Measurements from ENCODE around the gene UBE2S. TPM values are rescaled to one million over a fixed set of nuclear protein-coding genes. Genes with fewer than 3 reads are reported as not detected.

UBE2S gene
- total RNA-seq, 1 experiment from 2014 or later, result 393 TPM

DNA sequence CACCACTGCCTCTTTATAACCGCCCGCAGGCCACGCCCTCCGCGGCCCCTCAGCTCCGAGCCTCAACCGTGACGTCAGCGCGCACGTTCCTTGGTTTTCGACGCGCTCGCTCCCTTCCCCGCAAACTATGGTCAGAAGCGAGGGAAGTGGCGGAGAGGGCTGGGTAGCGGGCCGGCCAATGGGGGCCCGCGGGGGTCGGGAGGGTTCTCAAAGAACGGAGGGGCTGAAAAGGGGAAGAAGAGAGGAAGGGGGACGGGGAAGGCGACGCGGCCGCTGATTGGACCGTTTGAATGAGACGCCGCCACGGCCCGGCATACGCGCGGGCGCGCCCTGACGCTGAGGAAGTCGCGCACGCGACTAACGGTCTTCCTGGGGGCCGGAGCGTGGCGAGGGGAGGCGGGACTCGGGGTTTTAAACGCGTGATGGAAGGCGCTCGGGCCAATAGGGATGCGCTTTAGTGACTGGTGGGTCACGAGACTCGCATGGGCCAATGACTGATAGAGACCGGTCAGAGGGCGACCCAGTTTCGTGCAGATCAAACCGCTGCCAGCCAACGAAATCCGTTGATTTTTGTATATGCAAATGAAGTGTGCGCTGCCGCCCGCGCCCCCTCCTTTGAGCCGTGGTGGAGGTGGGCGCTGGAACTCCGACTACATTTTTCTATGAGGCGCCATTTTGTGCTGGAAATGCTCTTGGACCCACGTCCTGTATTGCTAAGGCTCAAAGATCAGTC lies 378 bp upstream of the UBE2S start:
- no peak overlapping the region for H2BK12ac ChIP-seq (ENCODE audit: insufficient read length, low read depth, low read length)
- peaks cover 26% of the 10 kb centered on the region for H3K27me3 Mint-ChIP-seq (ENCODE audit: low read depth)
- H3K23ac ChIP-seq (ENCODE audit: insufficient read length, low read depth, low read length), result no peak overlapping the region
- peaks cover 6% of the 10 kb centered on the region for H3K23me2 ChIP-seq (ENCODE audit: insufficient read length, low read depth, low read length, poor library complexity, severe bottlenecking)
- peak overlapping the region; percentile 66 for H3K27ac ChIP-seq (ENCODE audit: insufficient read length, low read depth, low read length)
- peak overlapping the region; percentile 97 to 99 (median 98) for H3K27ac Mint-ChIP-seq
- H3K4me1 Mint-ChIP-seq, result peaks cover 18 to 31% of the 10 kb centered on the region in 2 experiments
- no peaks in the 10 kb centered on the region for H3K27me3 ChIP-seq (ENCODE audit: insufficient read depth, low read length)
- H3K4me2 ChIP-seq (ENCODE audit: insufficient read depth, insufficient read length, low read length), result peak overlapping the region; percentile 77
- H3K4me1 ChIP-seq (ENCODE audit: insufficient read depth, low read length), result no peaks in the 10 kb centered on the region; the same call in 1 of the 2 replicates
- no peak overlapping the region for H2BK15ac ChIP-seq (ENCODE audit: low read depth, low read length)
- no peak overlapping the region for H2AFZ ChIP-seq (ENCODE audit: low read length)
- H3K56ac ChIP-seq (ENCODE audit: insufficient read length, low read depth, low read length), result no peak overlapping the region
- TF ChIP-seq, protein P1, sequence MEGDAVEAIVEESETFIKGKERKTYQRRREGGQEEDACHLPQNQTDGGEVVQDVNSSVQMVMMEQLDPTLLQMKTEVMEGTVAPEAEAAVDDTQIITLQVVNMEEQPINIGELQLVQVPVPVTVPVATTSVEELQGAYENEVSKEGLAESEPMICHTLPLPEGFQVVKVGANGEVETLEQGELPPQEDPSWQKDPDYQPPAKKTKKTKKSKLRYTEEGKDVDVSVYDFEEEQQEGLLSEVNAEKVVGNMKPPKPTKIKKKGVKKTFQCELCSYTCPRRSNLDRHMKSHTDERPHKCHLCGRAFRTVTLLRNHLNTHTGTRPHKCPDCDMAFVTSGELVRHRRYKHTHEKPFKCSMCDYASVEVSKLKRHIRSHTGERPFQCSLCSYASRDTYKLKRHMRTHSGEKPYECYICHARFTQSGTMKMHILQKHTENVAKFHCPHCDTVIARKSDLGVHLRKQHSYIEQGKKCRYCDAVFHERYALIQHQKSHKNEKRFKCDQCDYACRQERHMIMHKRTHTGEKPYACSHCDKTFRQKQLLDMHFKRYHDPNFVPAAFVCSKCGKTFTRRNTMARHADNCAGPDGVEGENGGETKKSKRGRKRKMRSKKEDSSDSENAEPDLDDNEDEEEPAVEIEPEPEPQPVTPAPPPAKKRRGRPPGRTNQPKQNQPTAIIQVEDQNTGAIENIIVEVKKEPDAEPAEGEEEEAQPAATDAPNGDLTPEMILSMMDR (conservative IDR thresholded peaks at IDR 0.05), result no peak
- H2BK5ac ChIP-seq (ENCODE audit: insufficient read length, low read length), result peak overlapping the region; percentile 27
- H2BK20ac ChIP-seq (ENCODE audit: low read depth, low read length, poor library complexity, severe bottlenecking), result no peak overlapping the region
- no peak overlapping the region for H4K8ac ChIP-seq (replicated peaks; ENCODE audit: insufficient read length, low read depth, low read length)
- peak overlapping the region; percentile 97; the same call in 1 of the 2 replicates for H3K14ac ChIP-seq (ENCODE audit: insufficient read depth, low read length)
- H3K79me2 ChIP-seq (ENCODE audit: insufficient read depth, low read length), result peaks cover 14% of the 10 kb centered on the region; the same call in 1 of the 2 replicates
- no CpG with 5 or more reads among the region's 72 CpGs for WGBS (ENCODE audit: extremely low coverage, insufficient read length, low lambda C conversion rate)
- peak overlapping the region; percentile 54; the same call in 1 of the 2 replicates for H3K4ac ChIP-seq (ENCODE audit: low read depth, low read length)
- DNase-seq, result peak; percentile 99
- H3K4me3 Mint-ChIP-seq, result peak overlapping the region; percentile 88 to 90
- H3K36me3 Mint-ChIP-seq (ENCODE audit: insufficient read depth in 1 of 3, low read depth in 3 of 3), result peaks cover 37 to 45% (median 43%) of the 10 kb centered on the region in 3 experiments
- peak overlapping the region; percentile 96 for H4K5ac ChIP-seq (ENCODE audit: insufficient read length, low read depth, low read length)
- no peaks in the 10 kb centered on the region for H4K20me1 ChIP-seq (ENCODE audit: control insufficient read depth, insufficient read depth, insufficient read length)
- H3K9me3 ChIP-seq (ENCODE audit: control insufficient read depth, low read depth, low read length), result no peaks in the 10 kb centered on the region
- H3K9me3 Mint-ChIP-seq, result peaks cover 20 to 21% of the 10 kb centered on the region in 2 experiments
- peak overlapping the region; percentile 91 for H2BK120ac ChIP-seq (ENCODE audit: low read depth, low read length, poor library complexity, severe bottlenecking)
- H3T11ph ChIP-seq (ENCODE audit: low read length), result peak overlapping the region; percentile 92
- H3K9ac ChIP-seq (ENCODE audit: extremely low read depth, insufficient read length, low read length), result no peak overlapping the region
- peak overlapping the region; percentile 87 for H4K91ac ChIP-seq (ENCODE audit: insufficient read length, low read depth, low read length)
- H3K79me1 ChIP-seq (ENCODE audit: insufficient read depth, low read depth, low read length, poor library complexity, severe bottlenecking), result peaks cover 7% of the 10 kb centered on the region
- peak overlapping the region; percentile 26 for H2AK5ac ChIP-seq (ENCODE audit: insufficient read length, low read length)
- H3K18ac ChIP-seq (ENCODE audit: insufficient read length, low read depth, low read length), result peak overlapping the region; percentile 96
